ENCODE results near the gene FRMD4A.
"Not testable (repeated sequence)": the region's sequence is repeated elsewhere in the genome, so short reads cannot be mapped to it uniquely, and the experiment has no call there.

FRMD4A gene

GRCh38 chr10:14102056-14102455, 228.7 kb downstream of the FRMD4A start:
- DNase-seq (ENCODE audit: low read depth in 2 of 2): no peak

GRCh38 chr10:14099885-14100284, 230.8 kb downstream of the FRMD4A start:
- DNase-seq (ENCODE audit: low read depth in 2 of 2): no peak

GRCh38 chr10:14093730-14094484, 236.8 kb downstream of the FRMD4A start:
- no peak for DNase-seq (ENCODE audit: low read depth in 2 of 2)

- DNase-seq (ENCODE audit: low read depth in 2 of 2): no peak
Observed at GRCh38 chr10:14092799-14093198, 237.9 kb downstream of the FRMD4A start.

GRCh38 chr10:14089556-14090292, 241.0 kb downstream of the FRMD4A start:
- DNase-seq (ENCODE audit: low read depth in 2 of 2): no peak

- DNase-seq (ENCODE audit: low read depth in 2 of 2): no peak
Observed at GRCh38 chr10:14087566-14087965, 243.2 kb downstream of the FRMD4A start.

GRCh38 chr10:14086596-14086995, 244.1 kb downstream of the FRMD4A start:
- DNase-seq (ENCODE audit: low read depth in 2 of 2): no peak

GRCh38 chr10:14084875-14085274, 245.8 kb downstream of the FRMD4A start:
- DNase-seq (ENCODE audit: low read depth in 2 of 2): no peak

GRCh38 chr10:14080795-14081194, 249.9 kb downstream of the FRMD4A start:
- DNase-seq (ENCODE audit: low read depth in 2 of 2): no peak

- no peak for DNase-seq (ENCODE audit: low read depth in 2 of 2)
Observed at GRCh38 chr10:14077430-14077829, 253.3 kb downstream of the FRMD4A start.

- no peak for DNase-seq (ENCODE audit: low read depth in 2 of 2)
Observed at GRCh38 chr10:14074062-14074884, 256.5 kb downstream of the FRMD4A start.

- no peak for DNase-seq (ENCODE audit: low read depth in 2 of 2)
Observed at GRCh38 chr10:14072541-14072940, 258.2 kb downstream of the FRMD4A start.

- DNase-seq (ENCODE audit: low read depth in 2 of 2): no peak
Observed at GRCh38 chr10:14071956-14072355, 258.8 kb downstream of the FRMD4A start.

GRCh38 chr10:14068601-14069250, 262.0 kb downstream of the FRMD4A start:
- DNase-seq (ENCODE audit: low read depth in 2 of 2): no peak

GRCh38 chr10:14067638-14068037, 263.1 kb downstream of the FRMD4A start:
- DNase-seq (ENCODE audit: low read depth in 2 of 2): not testable (repeated sequence)

GRCh38 chr10:14066106-14066505, 264.6 kb downstream of the FRMD4A start:
- DNase-seq (ENCODE audit: low read depth in 2 of 2): no peak

GRCh38 chr10:14063531-14064285, 267.0 kb downstream of the FRMD4A start:
- no peak for DNase-seq (ENCODE audit: low read depth in 2 of 2)

- DNase-seq (ENCODE audit: low read depth in 2 of 2): no peak
Observed at GRCh38 chr10:14062528-14063260, 268.0 kb downstream of the FRMD4A start.

GRCh38 chr10:14060320-14061070, 270.2 kb downstream of the FRMD4A start:
- DNase-seq (ENCODE audit: low read depth in 2 of 2): no peak
